C1 segment of cervical spinal cord (tissue), 14 donors: ENCODE data around the gene CABYR.

Source experiments
- DNase-seq, 14 donors: peaks; one replicate each; lab custom pipeline; 2025; lab: John Stamatoyannopoulos, UW

Gene CABYR

GRCh38 chr18:24138789-24139616 lies at the start of gene CABYR:
TSS of gene CABYR (plus strand) at chr18:24139062. CDS start at chr18:24143115, 4,053 bp downstream.
- DNase-seq: peak in 13 of 14 donors; percentile 19 to 80 (median 72)

GRCh38 chr18:24089076-24089475 lies 49.8 kb upstream of the CABYR start:
- DNase-seq: peak in 1 of 14 donors; percentile 53

GRCh38 chr18:24089515-24090337 lies 49.1 kb upstream of the CABYR start:
- no peak for DNase-seq

GRCh38 chr18:24090876-24091275 lies 48.0 kb upstream of the CABYR start:
- no peak for DNase-seq

GRCh38 chr18:24094561-24094960 lies 44.3 kb upstream of the CABYR start:
- no peak for DNase-seq

GRCh38 chr18:24095976-24096375 lies 42.9 kb upstream of the CABYR start:
- DNase-seq: no peak

GRCh38 chr18:24103320-24104021 lies 35.4 kb upstream of the CABYR start:
- DNase-seq: no peak

GRCh38 chr18:24104486-24104885 lies 34.4 kb upstream of the CABYR start:
- DNase-seq: no peak

- no peak for DNase-seq
Measured at GRCh38 chr18:24108641-24109040, 30.2 kb upstream of the CABYR start.

GRCh38 chr18:24111936-24112335 lies 26.9 kb upstream of the CABYR start:
- no peak for DNase-seq

- no peak for DNase-seq
Measured at GRCh38 chr18:24112464-24112863, 26.4 kb upstream of the CABYR start.

GRCh38 chr18:24112874-24113615 lies 25.8 kb upstream of the CABYR start:
- DNase-seq: no peak

- no peak for DNase-seq
Measured at GRCh38 chr18:24114924-24115549, 23.8 kb upstream of the CABYR start.

GRCh38 chr18:24115628-24116027 lies 23.2 kb upstream of the CABYR start:
- DNase-seq: no peak

GRCh38 chr18:24118750-24119577 lies 19.9 kb upstream of the CABYR start:
- DNase-seq: peak in 11 of 14 donors; percentile 2 to 42 (median 9)

GRCh38 chr18:24120676-24121075 lies 18.2 kb upstream of the CABYR start:
- no peak for DNase-seq

- no peak for DNase-seq
Measured at GRCh38 chr18:24121625-24122024, 17.2 kb upstream of the CABYR start.

- DNase-seq: no peak
Measured at GRCh38 chr18:24126155-24126961, 12.5 kb upstream of the CABYR start.

GRCh38 chr18:24127735-24128134 lies 11.1 kb upstream of the CABYR start:
- DNase-seq: no peak
